Central memory CD4-positive, alpha-beta T cell (primary cell): ENCODE results near the gene P2RY6.
"Not testable (repeated sequence)": the region's sequence is repeated elsewhere in the genome, so short reads cannot be mapped to it uniquely, and the experiment has no call there.

ENCODE experiments used
- DNase-seq: peaks from one replicate; pipeline ENCODE4 v3.0.0; 2022
- total RNA-seq, 3 experiments: gene quantifications; one replicate each; lab custom pipeline; 2026; lab: John Stamatoyannopoulos, UW

Gene P2RY6
- 0 to 0.07 (median 0) reads per million in 3 experiments for total RNA-seq

GRCh38 chr11:73271936-73272679 is at the start of gene P2RY6:
Gene P2RY6, plus strand, starts transcription at chr11:73272338. Its CDS starts 24,181 bp downstream, at chr11:73296519.
- no peak for DNase-seq

- no peak for DNase-seq
Measured at GRCh38 chr11:73223998-73224730, 48.0 kb upstream of the P2RY6 start.

- no peak for DNase-seq
Measured at GRCh38 chr11:73225001-73225686, 47.0 kb upstream of the P2RY6 start.

GRCh38 chr11:73225851-73226250 is 46.3 kb upstream of the P2RY6 start:
- DNase-seq: no peak

GRCh38 chr11:73226297-73227006 is 45.7 kb upstream of the P2RY6 start:
- DNase-seq: no peak

GRCh38 chr11:73227571-73228211 is 44.4 kb upstream of the P2RY6 start:
- no peak for DNase-seq

- no peak for DNase-seq
Measured at GRCh38 chr11:73228268-73229134, 43.6 kb upstream of the P2RY6 start.

GRCh38 chr11:73229321-73229895 is 42.7 kb upstream of the P2RY6 start:
- DNase-seq: no peak

GRCh38 chr11:73229896-73230875 is 42.0 kb upstream of the P2RY6 start:
- no peak for DNase-seq

GRCh38 chr11:73230931-73231330 is 41.2 kb upstream of the P2RY6 start:
- DNase-seq: no peak

- DNase-seq: not testable (repeated sequence)
Measured at GRCh38 chr11:73232487-73232886, 39.7 kb upstream of the P2RY6 start.

- DNase-seq: no peak
Measured at GRCh38 chr11:73233211-73233610, 38.9 kb upstream of the P2RY6 start.

GRCh38 chr11:73233692-73234470 is 38.3 kb upstream of the P2RY6 start:
- DNase-seq: no peak

GRCh38 chr11:73234471-73235181 is 37.5 kb upstream of the P2RY6 start:
- no peak for DNase-seq

- DNase-seq: no peak
Measured at GRCh38 chr11:73235236-73235786, 36.8 kb upstream of the P2RY6 start.

- DNase-seq: no peak
Measured at GRCh38 chr11:73236205-73236765, 35.9 kb upstream of the P2RY6 start.

GRCh38 chr11:73236854-73237253 is 35.3 kb upstream of the P2RY6 start:
- no peak for DNase-seq
